ENCODE data around the gene TXN.

- TF ChIP-seq, protein P1, sequence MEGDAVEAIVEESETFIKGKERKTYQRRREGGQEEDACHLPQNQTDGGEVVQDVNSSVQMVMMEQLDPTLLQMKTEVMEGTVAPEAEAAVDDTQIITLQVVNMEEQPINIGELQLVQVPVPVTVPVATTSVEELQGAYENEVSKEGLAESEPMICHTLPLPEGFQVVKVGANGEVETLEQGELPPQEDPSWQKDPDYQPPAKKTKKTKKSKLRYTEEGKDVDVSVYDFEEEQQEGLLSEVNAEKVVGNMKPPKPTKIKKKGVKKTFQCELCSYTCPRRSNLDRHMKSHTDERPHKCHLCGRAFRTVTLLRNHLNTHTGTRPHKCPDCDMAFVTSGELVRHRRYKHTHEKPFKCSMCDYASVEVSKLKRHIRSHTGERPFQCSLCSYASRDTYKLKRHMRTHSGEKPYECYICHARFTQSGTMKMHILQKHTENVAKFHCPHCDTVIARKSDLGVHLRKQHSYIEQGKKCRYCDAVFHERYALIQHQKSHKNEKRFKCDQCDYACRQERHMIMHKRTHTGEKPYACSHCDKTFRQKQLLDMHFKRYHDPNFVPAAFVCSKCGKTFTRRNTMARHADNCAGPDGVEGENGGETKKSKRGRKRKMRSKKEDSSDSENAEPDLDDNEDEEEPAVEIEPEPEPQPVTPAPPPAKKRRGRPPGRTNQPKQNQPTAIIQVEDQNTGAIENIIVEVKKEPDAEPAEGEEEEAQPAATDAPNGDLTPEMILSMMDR (IDR thresholded peaks at IDR 0.05): no peak
- TF ChIP-seq POLR2A (IDR thresholded peaks at IDR 0.05): no peak
Measured at GRCh38 chr9:110202232-110202631, 54.1 kb downstream of the TXN start.

Data from uterus (tissue), 2 donors.